GM18507 (cell line): ENCODE data around the gene ESRRA.
"Not testable (repeated sequence)": the region's sequence is repeated elsewhere in the genome, so short reads cannot be mapped to it uniquely, and the experiment has no call there.

Experiments used
- DNase-seq: peaks from one replicate; pipeline ENCODE4 v3.0.0; 2011; ENCODE audit warnings: low read depth; ENCODE audit not compliant: insufficient read length; ENCODE audit errors: extremely low spot score
- FAIRE-seq: peaks from 2 replicates; lab custom pipeline; 2011; peaks lifted over from hg19 to GRCh38; lab: Jason Lieb, UNC

ESRRA gene

GRCh38 chr11:64305691-64306562 is 603 bp downstream of the ESRRA start:
- FAIRE-seq: peak; percentile 26
- DNase-seq: no peak

DNA sequence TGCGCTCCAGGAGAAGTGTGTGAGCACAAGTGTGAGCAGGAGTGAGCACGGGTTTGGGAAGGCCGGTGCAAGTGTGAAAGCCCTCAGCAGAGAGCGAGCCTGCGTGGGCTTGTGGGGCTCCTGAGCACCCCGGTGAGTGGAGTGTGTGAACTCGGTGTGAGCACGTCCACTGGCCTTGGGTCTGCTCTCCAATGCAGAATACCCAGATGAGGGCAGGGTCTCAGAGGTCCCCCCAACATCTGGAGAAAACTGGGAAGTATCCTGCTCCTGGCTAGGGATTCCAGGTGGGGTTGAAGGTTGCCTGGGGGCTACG is 1.2 kb downstream of the ESRRA start:
- FAIRE-seq (no peak), DNase-seq (no peak)

- no peak for FAIRE-seq
These were observed 1.7 kb downstream of the ESRRA start for GRCh38 chr11:64306876-64307622.

GRCh38 chr11:64307795-64308194 is 2.5 kb downstream of the ESRRA start:
- not testable (repeated sequence) for DNase-seq, FAIRE-seq

More at GRCh38 chr11:64306876-64307622, 1.7 kb downstream of the ESRRA start:
- no peak for DNase-seq

GRCh38 chr11:64312947-64313346 is 7.6 kb downstream of the ESRRA start:
- FAIRE-seq (no peak), DNase-seq (no peak)

GRCh38 chr11:64313491-64314145 is 8.3 kb downstream of the ESRRA start:
- FAIRE-seq: no peak
- no peak for DNase-seq

DNA sequence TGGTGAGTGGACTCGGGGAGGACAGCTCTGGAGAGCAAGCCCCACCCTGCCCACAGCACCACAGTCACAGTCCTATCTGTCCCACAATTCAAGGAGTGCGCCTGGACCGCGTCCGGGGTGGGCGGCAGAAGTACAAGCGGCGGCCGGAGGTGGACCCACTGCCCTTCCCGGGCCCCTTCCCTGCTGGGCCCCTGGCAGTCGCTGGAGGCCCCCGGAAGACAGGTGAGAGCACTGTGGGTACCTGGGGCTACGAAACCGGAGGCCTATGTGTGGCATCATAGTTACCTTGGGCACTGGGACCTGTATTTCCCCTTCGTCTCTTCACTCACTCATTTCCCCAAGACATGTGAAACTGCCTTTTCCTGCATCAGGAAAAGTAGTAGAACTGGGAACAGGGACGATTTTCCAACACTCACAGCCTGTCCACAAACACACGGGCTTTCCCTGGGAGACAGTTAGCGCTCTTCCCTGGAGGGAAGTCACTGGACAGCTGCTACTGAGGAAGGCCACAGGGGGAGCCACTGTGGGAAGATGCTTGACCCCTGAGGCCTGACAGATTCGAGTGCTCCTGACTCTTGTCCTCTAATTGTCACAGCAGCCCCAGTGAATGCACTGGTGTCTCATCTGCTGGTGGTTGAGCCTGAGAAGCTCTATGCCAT is 9.0 kb downstream of the ESRRA start:
- FAIRE-seq: no peak
- DNase-seq: no peak

GRCh38 chr11:64314805-64315561 is 9.7 kb downstream of the ESRRA start:
- no peak for DNase-seq
- no peak for FAIRE-seq

- DNase-seq, FAIRE-seq: not testable (repeated sequence)
These were observed 10.6 kb downstream of the ESRRA start for GRCh38 chr11:64315667-64316526.

DNA sequence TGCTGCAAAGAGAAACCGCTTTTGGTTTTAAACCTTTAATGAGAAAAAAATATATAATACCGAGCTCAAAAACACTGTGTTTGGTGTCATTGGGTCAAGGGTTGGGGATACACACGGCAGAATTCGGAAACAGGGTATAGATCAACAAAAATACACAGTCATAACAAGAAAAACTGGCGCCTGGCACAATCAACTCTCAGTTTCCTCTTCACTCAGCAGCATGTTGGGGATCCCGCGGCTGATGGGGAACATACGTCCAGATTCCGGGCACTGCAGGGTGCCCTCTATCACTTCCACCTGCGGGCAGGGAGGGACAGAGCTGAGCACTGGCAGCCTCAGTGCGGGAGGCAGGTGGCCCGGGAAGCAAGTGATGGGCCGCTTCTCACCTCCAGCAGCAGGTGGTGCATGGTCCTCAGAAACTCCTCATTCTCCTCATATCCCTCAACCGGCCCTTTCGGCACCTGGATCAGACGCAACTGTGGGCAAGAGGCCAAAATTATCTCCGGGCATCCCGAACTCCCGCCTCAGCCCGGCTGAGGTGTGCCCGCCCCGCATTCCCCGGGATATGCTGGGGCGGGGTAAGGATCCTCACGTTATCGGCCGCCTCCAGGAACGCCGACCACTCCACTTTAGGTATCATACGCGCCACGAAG is 11.5 kb downstream of the ESRRA start:
- DNase-seq: no peak
- FAIRE-seq: no peak

DNA sequence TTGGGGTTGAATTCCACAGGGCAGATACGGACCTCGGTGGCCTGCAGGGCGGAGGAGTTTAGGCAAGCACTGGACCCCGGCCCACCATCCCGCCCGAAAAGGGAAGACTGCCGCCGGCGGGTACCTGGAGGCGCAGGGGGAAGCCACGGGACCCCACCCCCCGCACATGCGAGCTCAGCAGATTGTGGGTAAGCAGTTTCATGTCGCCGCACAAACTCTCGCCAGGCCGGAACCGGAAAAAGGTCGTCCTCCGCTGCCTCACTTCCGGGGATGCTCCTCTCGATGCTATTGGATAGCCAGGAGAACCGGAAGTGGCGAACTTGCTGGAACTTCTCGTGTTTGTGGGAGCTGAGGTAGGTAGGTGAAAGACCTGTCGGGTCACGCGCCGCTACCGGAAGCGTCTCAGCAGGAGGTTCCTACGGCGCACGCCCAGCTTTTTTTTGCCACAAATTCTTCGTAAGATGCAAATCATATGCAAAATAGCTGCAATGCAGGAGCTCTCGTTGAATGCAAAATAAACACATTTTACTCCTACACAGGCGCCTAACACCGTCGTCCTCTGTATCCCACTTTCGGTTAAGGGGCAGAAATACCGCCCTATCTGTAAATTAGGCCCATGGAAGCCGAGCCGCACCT is 12.1 kb downstream of the ESRRA start, which contains the start of gene TRMT112:
Gene TRMT112, minus strand, starts transcription at position 235 of the 636 bp plus-strand sequence. Its CDS starts 33 bp downstream, at position 202.
- peak; percentile 86 for DNase-seq
- FAIRE-seq: peak; percentile 99

GRCh38 chr11:64317961-64318765 is 12.8 kb downstream of the ESRRA start, which contains the start of gene PRDX5:
Gene PRDX5, plus strand, starts transcription at chr11:64318121. Its CDS starts 95 bp downstream, at chr11:64318216.
- FAIRE-seq: no peak

GRCh38 chr11:64318766-64319761 is 13.7 kb downstream of the ESRRA start:
- DNase-seq (no peak), FAIRE-seq (no peak)

More at GRCh38 chr11:64317961-64318765, 12.8 kb downstream of the ESRRA start, which contains the start of gene PRDX5:
- DNase-seq: peak; percentile 91

DNA sequence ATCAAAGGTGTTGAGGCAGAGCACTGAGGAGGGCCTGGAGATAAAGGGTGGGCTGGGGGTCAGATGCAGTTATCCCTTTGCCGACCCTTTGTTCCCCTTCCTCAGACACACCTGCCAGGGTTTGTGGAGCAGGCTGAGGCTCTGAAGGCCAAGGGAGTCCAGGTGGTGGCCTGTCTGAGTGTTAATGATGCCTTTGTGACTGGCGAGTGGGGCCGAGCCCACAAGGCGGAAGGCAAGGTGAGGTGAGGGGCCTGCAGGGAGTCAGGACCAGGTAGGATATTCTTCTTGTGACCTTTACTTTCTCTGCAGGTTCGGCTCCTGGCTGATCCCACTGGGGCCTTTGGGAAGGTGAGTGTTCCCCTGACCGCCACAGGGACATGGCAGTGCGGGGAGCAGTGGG is 15.2 kb downstream of the ESRRA start:
- DNase-seq: no peak
- FAIRE-seq: no peak

- FAIRE-seq (no peak), DNase-seq (no peak)
These were observed 15.7 kb downstream of the ESRRA start for GRCh38 chr11:64321026-64321425.
